ENCODE results near the gene SNAP29.
A peak's percentile ranks its signal among the peaks of the same experiment; 100 is the strongest.

SNAP29 gene

GRCh38 chr22:20858615-20859416 is at the start of gene SNAP29, which contains the start of gene PI4KA:
Gene SNAP29, plus strand, starts transcription at chr22:20859007. Its CDS starts 104 bp downstream, at chr22:20859111.
Gene PI4KA, minus strand, starts transcription at chr22:20858811. Its CDS starts 86 bp downstream, at chr22:20858725.
- no peaks in the 10 kb centered on the region for H3K36me3 ChIP-seq (ENCODE audit: control insufficient read depth in 2 of 2, insufficient read depth in 2 of 2, low read length in 2 of 2)
- H3K9me3 ChIP-seq (ENCODE audit: control insufficient read depth in 2 of 2, low read length in 2 of 2), result no peaks in the 10 kb centered on the region
- no peaks in the 10 kb centered on the region for H3K27me3 ChIP-seq (ENCODE audit: control insufficient read depth in 2 of 2, insufficient read depth in 2 of 2, low read length in 2 of 2)
- H3K27ac ChIP-seq (ENCODE audit: low read depth in 2 of 2, low read length in 2 of 2), result peak within 1 kb of the TSS; percentile 84 to 86
- peak within 1 kb of the TSS; percentile 79 to 97 for H3K4me3 ChIP-seq (ENCODE audit: low read length in 2 of 2)
- peak within 1 kb of the TSS; percentile 75 to 94 for H3K9ac ChIP-seq (ENCODE audit: low read depth in 1 of 2, low read length in 2 of 2)
- H3K4me1 ChIP-seq (ENCODE audit: control insufficient read depth in 2 of 2, insufficient read depth in 2 of 2, low read length in 2 of 2), result peaks cover 17 to 18% of the 10 kb centered on the region in 2 donors

- Histone ChIP-seq H3K36me3 (ENCODE audit: control insufficient read depth in 2 of 2, insufficient read depth in 2 of 2, low read length in 2 of 2) (peaks cover 49 to 60% of the 10 kb centered on the region in 2 donors), H3K27ac (ENCODE audit: low read depth in 2 of 2, low read length in 2 of 2) (no peak overlapping the region), H3K9me3 (ENCODE audit: control insufficient read depth in 2 of 2, low read length in 2 of 2) (no peaks in the 10 kb centered on the region), H3K4me3 (ENCODE audit: low read length in 2 of 2) (no peak overlapping the region), H3K9ac (ENCODE audit: low read depth in 1 of 2, low read length in 2 of 2) (no peak overlapping the region), H3K4me1 (ENCODE audit: control insufficient read depth in 2 of 2, insufficient read depth in 2 of 2, low read length in 2 of 2) (no peaks in the 10 kb centered on the region), H3K27me3 (ENCODE audit: control insufficient read depth in 2 of 2, insufficient read depth in 2 of 2, low read length in 2 of 2) (no peaks in the 10 kb centered on the region)
Measured at GRCh38 chr22:20809538-20810185, 49.1 kb upstream of the SNAP29 start.

GRCh38 chr22:20810645-20811044 is 48.2 kb upstream of the SNAP29 start:
- Histone ChIP-seq H3K4me3 (ENCODE audit: low read length in 2 of 2) (no peak overlapping the region), H3K4me1 (ENCODE audit: control insufficient read depth in 2 of 2, insufficient read depth in 2 of 2, low read length in 2 of 2) (no peaks in the 10 kb centered on the region), H3K9ac (ENCODE audit: low read depth in 1 of 2, low read length in 2 of 2) (no peak overlapping the region), H3K27ac (ENCODE audit: low read depth in 2 of 2, low read length in 2 of 2) (no peak overlapping the region), H3K36me3 (ENCODE audit: control insufficient read depth in 2 of 2, insufficient read depth in 2 of 2, low read length in 2 of 2) (peaks cover 46 to 58% of the 10 kb centered on the region in 2 donors), H3K9me3 (ENCODE audit: control insufficient read depth in 2 of 2, low read length in 2 of 2) (no peaks in the 10 kb centered on the region), H3K27me3 (ENCODE audit: control insufficient read depth in 2 of 2, insufficient read depth in 2 of 2, low read length in 2 of 2) (no peaks in the 10 kb centered on the region)

GRCh38 chr22:20811171-20811570 is 47.6 kb upstream of the SNAP29 start:
- Histone ChIP-seq H3K9me3 (ENCODE audit: control insufficient read depth in 2 of 2, low read length in 2 of 2) (no peaks in the 10 kb centered on the region), H3K4me1 (ENCODE audit: control insufficient read depth in 2 of 2, insufficient read depth in 2 of 2, low read length in 2 of 2) (no peaks in the 10 kb centered on the region), H3K27me3 (ENCODE audit: control insufficient read depth in 2 of 2, insufficient read depth in 2 of 2, low read length in 2 of 2) (no peaks in the 10 kb centered on the region), H3K36me3 (ENCODE audit: control insufficient read depth in 2 of 2, insufficient read depth in 2 of 2, low read length in 2 of 2) (peaks cover 43 to 56% of the 10 kb centered on the region in 2 donors), H3K27ac (ENCODE audit: low read depth in 2 of 2, low read length in 2 of 2) (no peak overlapping the region), H3K9ac (ENCODE audit: low read depth in 1 of 2, low read length in 2 of 2) (no peak overlapping the region), H3K4me3 (ENCODE audit: low read length in 2 of 2) (no peak overlapping the region)

DNA sequence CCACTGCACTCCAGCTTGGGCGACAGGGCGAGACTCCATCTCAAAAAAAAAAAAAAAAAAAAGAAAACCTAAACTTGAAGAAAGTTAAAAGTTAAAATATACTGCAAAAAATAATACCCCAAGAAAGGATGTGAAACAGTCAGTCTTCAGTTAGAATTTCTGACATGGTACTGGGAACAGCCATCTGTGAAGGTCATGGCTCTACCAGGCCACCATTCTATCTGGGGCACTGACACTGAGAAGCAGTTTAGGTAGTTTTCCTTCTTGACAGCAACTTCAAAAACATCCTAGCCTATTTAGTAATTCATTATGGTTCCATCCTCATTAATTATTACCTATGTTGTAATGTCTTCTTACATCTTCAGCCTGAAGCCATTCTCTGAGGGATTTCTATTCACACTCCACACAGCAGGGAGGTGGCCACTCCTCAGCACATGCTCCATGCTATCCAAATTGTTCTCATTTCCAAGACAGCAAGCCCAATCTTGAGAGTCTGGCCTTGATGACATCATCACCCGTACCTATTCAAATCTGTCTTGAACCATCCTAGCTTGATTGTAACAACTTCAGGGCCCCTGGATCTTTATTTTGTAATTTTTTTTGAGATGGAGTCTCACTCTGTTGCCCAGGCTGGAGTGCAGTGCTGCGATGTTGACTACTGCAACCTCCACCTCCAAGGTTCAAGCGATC is 46.7 kb upstream of the SNAP29 start:
- H3K4me3 ChIP-seq (ENCODE audit: low read length in 2 of 2), result no peak overlapping the region
- H3K4me1 ChIP-seq (ENCODE audit: control insufficient read depth in 2 of 2, insufficient read depth in 2 of 2, low read length in 2 of 2), result no peaks in the 10 kb centered on the region
- H3K27me3 ChIP-seq (ENCODE audit: control insufficient read depth in 2 of 2, insufficient read depth in 2 of 2, low read length in 2 of 2), result no peaks in the 10 kb centered on the region
- peaks cover 49 to 56% of the 10 kb centered on the region in 2 donors for H3K36me3 ChIP-seq (ENCODE audit: control insufficient read depth in 2 of 2, insufficient read depth in 2 of 2, low read length in 2 of 2)
- H3K9ac ChIP-seq (ENCODE audit: low read depth in 1 of 2, low read length in 2 of 2), result no peak overlapping the region
- no peaks in the 10 kb centered on the region for H3K9me3 ChIP-seq (ENCODE audit: control insufficient read depth in 2 of 2, low read length in 2 of 2)
- no peak overlapping the region for H3K27ac ChIP-seq (ENCODE audit: low read depth in 2 of 2, low read length in 2 of 2)

DNA sequence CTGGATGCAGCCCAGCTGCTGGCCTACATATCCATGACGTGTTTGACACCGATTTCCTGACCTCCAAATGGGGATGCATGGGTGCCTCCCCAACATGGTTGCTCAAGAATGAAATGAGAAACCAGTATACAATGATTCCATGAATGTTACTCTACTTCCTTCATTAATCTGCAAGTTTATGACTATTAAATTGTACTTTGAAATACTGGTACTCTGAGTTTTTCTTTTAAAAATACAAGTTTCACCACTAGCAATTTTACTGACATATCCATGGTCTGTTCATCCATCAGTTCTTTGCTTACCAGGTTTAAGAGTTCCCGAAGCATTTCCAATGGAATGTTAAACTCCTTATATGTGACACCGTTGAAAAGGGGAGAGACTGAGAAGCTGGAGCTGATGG is 45.8 kb upstream of the SNAP29 start:
- Histone ChIP-seq H3K4me3 (ENCODE audit: low read length in 2 of 2) (no peak overlapping the region), H3K9me3 (ENCODE audit: control insufficient read depth in 2 of 2, low read length in 2 of 2) (no peaks in the 10 kb centered on the region), H3K9ac (ENCODE audit: low read depth in 1 of 2, low read length in 2 of 2) (no peak overlapping the region), H3K36me3 (ENCODE audit: control insufficient read depth in 2 of 2, insufficient read depth in 2 of 2, low read length in 2 of 2) (peaks cover 45 to 57% of the 10 kb centered on the region in 2 donors), H3K4me1 (ENCODE audit: control insufficient read depth in 2 of 2, insufficient read depth in 2 of 2, low read length in 2 of 2) (no peaks in the 10 kb centered on the region), H3K27ac (ENCODE audit: low read depth in 2 of 2, low read length in 2 of 2) (no peak overlapping the region), H3K27me3 (ENCODE audit: control insufficient read depth in 2 of 2, insufficient read depth in 2 of 2, low read length in 2 of 2) (no peaks in the 10 kb centered on the region)

GRCh38 chr22:20814221-20814808 is 44.5 kb upstream of the SNAP29 start:
- no peaks in the 10 kb centered on the region for H3K4me1 ChIP-seq (ENCODE audit: control insufficient read depth in 2 of 2, insufficient read depth in 2 of 2, low read length in 2 of 2)
- H3K36me3 ChIP-seq (ENCODE audit: control insufficient read depth in 2 of 2, insufficient read depth in 2 of 2, low read length in 2 of 2), result peaks cover 50 to 69% of the 10 kb centered on the region in 2 donors
- no peak overlapping the region for H3K9ac ChIP-seq (ENCODE audit: low read depth in 1 of 2, low read length in 2 of 2)
- H3K9me3 ChIP-seq (ENCODE audit: control insufficient read depth in 2 of 2, low read length in 2 of 2), result no peaks in the 10 kb centered on the region
- H3K4me3 ChIP-seq (ENCODE audit: low read length in 2 of 2), result no peak overlapping the region
- no peak overlapping the region for H3K27ac ChIP-seq (ENCODE audit: low read depth in 2 of 2, low read length in 2 of 2)
- no peaks in the 10 kb centered on the region for H3K27me3 ChIP-seq (ENCODE audit: control insufficient read depth in 2 of 2, insufficient read depth in 2 of 2, low read length in 2 of 2)

- peaks cover 51 to 72% of the 10 kb centered on the region in 2 donors for H3K36me3 ChIP-seq (ENCODE audit: control insufficient read depth in 2 of 2, insufficient read depth in 2 of 2, low read length in 2 of 2)
- no peak overlapping the region for H3K9ac ChIP-seq (ENCODE audit: low read depth in 1 of 2, low read length in 2 of 2)
- no peak overlapping the region for H3K27ac ChIP-seq (ENCODE audit: low read depth in 2 of 2, low read length in 2 of 2)
Measured at GRCh38 chr22:20815477-20816050, 43.2 kb upstream of the SNAP29 start.

DNA sequence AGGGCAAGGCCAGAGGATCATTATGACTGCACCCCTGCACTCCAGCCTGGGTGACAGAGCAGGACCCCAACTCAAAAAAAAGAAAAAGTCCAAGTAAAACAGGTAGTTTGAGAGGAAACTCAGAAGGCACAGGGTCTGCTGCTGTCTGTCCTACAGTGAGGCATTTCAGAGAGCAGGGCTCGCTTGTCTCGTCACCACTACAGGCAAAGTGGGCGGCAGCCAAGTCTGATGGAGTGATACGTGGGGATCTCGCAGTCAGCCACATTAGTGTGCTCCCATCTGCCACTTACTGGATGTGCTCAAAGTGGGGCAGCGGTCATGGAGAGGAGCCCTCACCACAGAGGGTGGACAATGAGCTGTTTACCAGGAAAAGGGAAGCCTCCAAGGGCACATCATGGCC is 42.2 kb upstream of the SNAP29 start:
- peaks cover 44 to 66% of the 10 kb centered on the region in 2 donors for H3K36me3 ChIP-seq (ENCODE audit: control insufficient read depth in 2 of 2, insufficient read depth in 2 of 2, low read length in 2 of 2)
- H3K4me3 ChIP-seq (ENCODE audit: low read length in 2 of 2), result no peak overlapping the region
- no peaks in the 10 kb centered on the region for H3K4me1 ChIP-seq (ENCODE audit: control insufficient read depth in 2 of 2, insufficient read depth in 2 of 2, low read length in 2 of 2)
- no peaks in the 10 kb centered on the region for H3K9me3 ChIP-seq (ENCODE audit: control insufficient read depth in 2 of 2, low read length in 2 of 2)
- H3K27ac ChIP-seq (ENCODE audit: low read depth in 2 of 2, low read length in 2 of 2), result no peak overlapping the region
- H3K27me3 ChIP-seq (ENCODE audit: control insufficient read depth in 2 of 2, insufficient read depth in 2 of 2, low read length in 2 of 2), result no peaks in the 10 kb centered on the region
- H3K9ac ChIP-seq (ENCODE audit: low read depth in 1 of 2, low read length in 2 of 2), result no peak overlapping the region

More at GRCh38 chr22:20815477-20816050, 43.2 kb upstream of the SNAP29 start:
- Histone ChIP-seq H3K4me3 (ENCODE audit: low read length in 2 of 2) (no peak overlapping the region), H3K9me3 (ENCODE audit: control insufficient read depth in 2 of 2, low read length in 2 of 2) (no peaks in the 10 kb centered on the region), H3K27me3 (ENCODE audit: control insufficient read depth in 2 of 2, insufficient read depth in 2 of 2, low read length in 2 of 2) (no peaks in the 10 kb centered on the region), H3K4me1 (ENCODE audit: control insufficient read depth in 2 of 2, insufficient read depth in 2 of 2, low read length in 2 of 2) (no peaks in the 10 kb centered on the region)
